IPS-20b (cell line): ENCODE measurements around the gene ERC1.

Experiments
- H3K27ac ChIP-seq: one replicate; pipeline ENCODE4 v1.5.1; 2013; ENCODE audit warnings: low read length
- H3K27me3 ChIP-seq: 2 replicates; pipeline ENCODE4 v1.6.1; 2013; ENCODE audit warnings: mild to moderate bottlenecking, low read length, inconsistent platforms; ENCODE audit not compliant: insufficient read depth
- H3K36me3 ChIP-seq: 2 replicates; pipeline ENCODE4 v1.6.1; 2013; ENCODE audit warnings: low read depth, mild to moderate bottlenecking, inconsistent platforms, low read length, moderate library complexity; ENCODE audit not compliant: insufficient read depth
- H3K4me1 ChIP-seq: 2 replicates; pipeline ENCODE4 v1.6.1; 2013; ENCODE audit warnings: mild to moderate bottlenecking, control low read depth, inconsistent platforms, low read length, moderate library complexity; ENCODE audit not compliant: insufficient read depth
- H3K4me3 ChIP-seq: 2 replicates; pipeline ENCODE4 v1.5.1; 2013; ENCODE audit warnings: mild to moderate bottlenecking, low read length, inconsistent platforms
- H3K9ac ChIP-seq: 2 replicates; pipeline ENCODE4 v1.6.1; 2013; ENCODE audit warnings: low read depth, mild to moderate bottlenecking, inconsistent platforms, low read length, moderate library complexity
- H3K9me3 ChIP-seq: 2 replicates; pipeline ENCODE4 v1.6.1; 2013; ENCODE audit warnings: mild to moderate bottlenecking, low read depth, low read length, inconsistent platforms; ENCODE audit not compliant: insufficient read depth

The ERC1 gene

GRCh38 chr12:990661-991349 lies at the start of gene ERC1:
TSS of gene ERC1 (plus strand) at chr12:991223. CDS start at chr12:1027904, 36,681 bp downstream.
- Histone ChIP-seq H3K27me3 (peaks cover 19% of the 10 kb centered on the region; the same call in 1 of the 2 replicates), H3K27ac (peak within 1 kb of the TSS; percentile 55), H3K4me1 (peaks cover 6% of the 10 kb centered on the region; the same call in 1 of the 2 replicates), H3K9me3 (no peaks in the 10 kb centered on the region), H3K36me3 (no peaks in the 10 kb centered on the region), H3K9ac (peak within 1 kb of the TSS; percentile 91), H3K4me3 (peak within 1 kb of the TSS; percentile 91)

DNA sequence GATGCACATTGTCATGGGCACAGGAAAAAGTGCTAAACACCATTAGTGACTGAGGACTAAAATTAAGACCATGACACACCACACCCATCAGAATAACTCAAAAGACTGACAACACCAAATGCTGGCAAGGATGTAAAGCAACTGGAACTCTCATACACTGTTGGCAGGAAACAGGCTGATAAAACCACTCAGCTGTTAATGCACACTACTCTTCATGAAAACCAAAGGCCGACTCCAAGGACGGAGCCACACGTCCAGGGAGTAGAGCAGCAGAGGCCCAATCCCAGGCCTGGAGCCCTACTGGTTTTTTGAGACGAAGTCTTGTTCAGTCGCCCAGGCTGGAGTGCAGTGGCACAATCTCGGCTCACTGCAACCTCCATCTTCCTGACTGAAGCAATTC lies 48.0 kb upstream of the ERC1 start:
- Histone ChIP-seq H3K4me3 (no peak overlapping the region), H3K36me3 (peaks cover 12% of the 10 kb centered on the region), H3K9ac (no peak overlapping the region), H3K27ac (no peak overlapping the region), H3K4me1 (no peaks in the 10 kb centered on the region), H3K9me3 (no peaks in the 10 kb centered on the region), H3K27me3 (no peaks in the 10 kb centered on the region)

DNA sequence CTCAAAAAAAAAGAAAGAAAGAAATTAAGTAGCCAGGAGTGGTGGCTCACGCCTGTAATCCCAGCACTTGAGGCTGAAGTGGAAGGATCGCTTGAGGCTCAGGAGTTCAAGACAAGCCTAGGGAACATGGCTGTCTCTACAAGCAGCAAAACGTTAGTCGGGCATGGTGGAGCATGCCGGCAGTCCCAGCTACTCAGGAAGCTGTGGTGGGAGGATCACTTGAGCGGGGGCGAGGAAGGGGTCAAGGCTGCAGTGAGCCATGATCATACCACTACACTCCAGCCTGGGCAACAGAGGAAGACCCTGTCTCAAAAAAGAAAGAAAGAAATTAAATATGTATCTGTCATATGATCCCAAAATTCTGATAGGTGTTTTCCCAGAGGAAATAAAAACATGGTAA lies 46.8 kb upstream of the ERC1 start:
- Histone ChIP-seq H3K36me3 (peaks cover 9% of the 10 kb centered on the region), H3K9ac (no peak overlapping the region), H3K4me3 (no peak overlapping the region), H3K4me1 (no peaks in the 10 kb centered on the region), H3K27ac (no peak overlapping the region), H3K27me3 (no peaks in the 10 kb centered on the region), H3K9me3 (no peaks in the 10 kb centered on the region)

DNA sequence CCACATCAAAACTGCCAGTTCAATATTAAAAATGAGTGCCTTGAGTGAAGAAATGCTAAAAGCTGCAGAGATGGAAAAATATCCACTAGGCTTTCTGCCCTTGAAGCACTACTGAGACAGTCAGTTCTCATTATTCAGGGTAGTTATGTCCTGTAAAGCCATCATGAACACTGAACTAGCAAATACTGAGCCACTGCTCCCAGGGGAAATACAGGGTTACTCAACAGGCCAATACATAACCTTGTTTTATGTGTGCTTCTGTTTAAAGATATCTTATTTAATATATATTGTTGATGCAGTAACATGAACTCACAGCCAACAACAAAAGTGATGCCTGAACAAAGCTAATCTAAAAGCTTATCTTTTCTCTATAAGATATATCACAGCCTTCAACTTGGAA lies 44.8 kb upstream of the ERC1 start:
- Histone ChIP-seq H3K4me1 (no peaks in the 10 kb centered on the region), H3K9me3 (no peaks in the 10 kb centered on the region), H3K4me3 (no peak overlapping the region), H3K27me3 (no peaks in the 10 kb centered on the region), H3K27ac (no peak overlapping the region), H3K9ac (no peak overlapping the region), H3K36me3 (peaks cover 9% of the 10 kb centered on the region)

GRCh38 chr12:946631-947030 lies 44.4 kb upstream of the ERC1 start:
- Histone ChIP-seq H3K9ac (no peak overlapping the region), H3K4me3 (no peak overlapping the region), H3K27ac (no peak overlapping the region), H3K9me3 (no peaks in the 10 kb centered on the region), H3K4me1 (no peaks in the 10 kb centered on the region), H3K27me3 (no peaks in the 10 kb centered on the region), H3K36me3 (peaks cover 9% of the 10 kb centered on the region)

DNA sequence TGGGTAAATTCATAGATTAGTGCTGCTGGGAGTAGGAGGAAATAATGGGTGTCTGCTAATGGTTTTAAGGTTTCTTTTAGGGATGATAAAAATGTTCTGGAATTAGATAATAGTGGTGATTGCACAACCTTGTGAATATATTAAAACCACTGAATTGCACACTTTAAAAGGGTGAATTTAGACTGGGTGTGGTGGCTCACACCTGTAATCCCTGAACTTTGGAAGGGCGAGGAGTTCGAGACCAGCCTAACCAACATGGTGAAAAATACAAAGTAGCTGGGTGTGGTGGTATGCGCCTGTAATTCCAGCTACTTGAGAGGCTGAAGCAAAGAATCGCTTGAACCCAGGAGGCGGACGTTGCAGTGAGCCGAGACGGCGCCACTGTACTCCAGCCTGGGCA lies 42.8 kb upstream of the ERC1 start:
- Histone ChIP-seq H3K36me3 (peaks cover 4% of the 10 kb centered on the region), H3K9ac (peak overlapping the region; percentile 97; the same call in 1 of the 2 replicates), H3K27ac (no peak overlapping the region)

GRCh38 chr12:949453-950191 lies 41.4 kb upstream of the ERC1 start, which contains the start of gene RAD52:
TSS of gene RAD52 (minus strand) at chr12:949694. CDS start at chr12:933058, 16,636 bp downstream.
- H3K9ac ChIP-seq: peak within 1 kb of the TSS; percentile 97
- H3K27ac ChIP-seq: peak within 1 kb of the TSS; percentile 89
- no peaks in the 10 kb centered on the region for H3K9me3 ChIP-seq
- H3K36me3 ChIP-seq: no peaks in the 10 kb centered on the region
- H3K4me1 ChIP-seq: no peaks in the 10 kb centered on the region
- no peaks in the 10 kb centered on the region for H3K27me3 ChIP-seq
- peak within 1 kb of the TSS; percentile 94 for H3K4me3 ChIP-seq

More for the DNA sequence above, 42.8 kb upstream of the ERC1 start:
- Histone ChIP-seq H3K9me3 (no peaks in the 10 kb centered on the region), H3K27me3 (no peaks in the 10 kb centered on the region), H3K4me1 (no peaks in the 10 kb centered on the region), H3K4me3 (peak overlapping the region; percentile 94; the same call in 1 of the 2 replicates)

- Histone ChIP-seq H3K27ac (no peak overlapping the region), H3K36me3 (no peaks in the 10 kb centered on the region)
These were observed 39.8 kb upstream of the ERC1 start for GRCh38 chr12:951176-951575.

GRCh38 chr12:953776-954175 lies 37.2 kb upstream of the ERC1 start:
- no peaks in the 10 kb centered on the region for H3K36me3 ChIP-seq
- no peaks in the 10 kb centered on the region for H3K27me3 ChIP-seq
- H3K9ac ChIP-seq: no peak overlapping the region
- H3K4me3 ChIP-seq: no peak overlapping the region
- H3K9me3 ChIP-seq: no peaks in the 10 kb centered on the region
- H3K4me1 ChIP-seq: no peaks in the 10 kb centered on the region
- no peak overlapping the region for H3K27ac ChIP-seq

More at GRCh38 chr12:951176-951575, 39.8 kb upstream of the ERC1 start:
- Histone ChIP-seq H3K9ac (no peak overlapping the region), H3K4me1 (no peaks in the 10 kb centered on the region), H3K27me3 (no peaks in the 10 kb centered on the region), H3K9me3 (no peaks in the 10 kb centered on the region), H3K4me3 (no peak overlapping the region)

DNA sequence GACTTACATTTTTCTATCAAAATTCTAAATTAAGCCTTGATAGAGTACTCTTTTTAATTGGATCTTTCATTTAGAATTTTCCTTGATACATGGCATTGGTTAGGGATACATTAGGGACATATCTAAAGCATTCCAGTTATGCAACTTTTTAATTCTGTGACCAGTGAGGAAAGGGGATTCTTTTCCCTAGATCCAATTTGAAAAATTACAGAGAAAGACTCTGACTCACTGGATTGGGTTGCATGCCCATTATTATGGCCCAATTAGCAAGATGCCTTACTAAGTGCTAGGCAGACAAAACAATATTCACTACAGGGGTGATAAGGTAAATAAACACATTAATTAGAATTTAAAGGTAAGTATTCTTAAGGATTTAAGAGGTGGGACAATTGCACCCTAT lies 36.3 kb upstream of the ERC1 start:
- Histone ChIP-seq H3K4me1 (no peaks in the 10 kb centered on the region), H3K27me3 (no peaks in the 10 kb centered on the region), H3K27ac (no peak overlapping the region), H3K4me3 (no peak overlapping the region), H3K9me3 (no peaks in the 10 kb centered on the region), H3K36me3 (no peaks in the 10 kb centered on the region), H3K9ac (no peak overlapping the region)

DNA sequence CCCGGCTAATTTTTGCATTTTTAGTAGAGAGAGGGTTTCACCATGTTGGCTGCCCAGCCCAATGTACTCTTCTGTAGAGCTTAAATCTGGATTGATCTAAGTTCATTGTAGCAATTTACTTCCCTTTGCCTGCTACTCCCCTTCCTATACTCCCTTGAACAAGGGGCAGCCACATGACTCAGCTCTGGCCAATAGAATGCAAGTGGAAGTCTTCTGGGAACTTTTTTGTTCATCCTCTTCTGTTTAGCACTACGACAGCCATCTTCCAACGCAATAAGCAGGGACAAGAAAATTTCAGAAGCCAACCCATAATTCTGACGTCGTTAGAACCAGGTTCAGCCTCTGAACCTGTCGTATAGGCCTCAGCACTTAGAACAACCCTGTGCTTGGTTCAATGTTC lies 35.1 kb upstream of the ERC1 start:
- Histone ChIP-seq H3K36me3 (no peaks in the 10 kb centered on the region), H3K9ac (no peak overlapping the region), H3K9me3 (no peaks in the 10 kb centered on the region), H3K27ac (no peak overlapping the region), H3K4me1 (no peaks in the 10 kb centered on the region), H3K4me3 (no peak overlapping the region), H3K27me3 (no peaks in the 10 kb centered on the region)

- Histone ChIP-seq H3K9ac (no peak overlapping the region), H3K4me1 (no peaks in the 10 kb centered on the region), H3K36me3 (no peaks in the 10 kb centered on the region), H3K9me3 (no peaks in the 10 kb centered on the region), H3K27me3 (no peaks in the 10 kb centered on the region), H3K27ac (no peak overlapping the region), H3K4me3 (no peak overlapping the region)
These were observed 32.4 kb upstream of the ERC1 start for GRCh38 chr12:958588-959123.
